ENCODE data around the gene GGA1.
A peak's percentile ranks its signal among the peaks of the same experiment; 100 is the strongest.
"Not testable (repeated sequence)": the region's sequence is repeated elsewhere in the genome, so short reads cannot be mapped to it uniquely, and the experiment has no call there.

Gene GGA1

GRCh38 chr22:37609240-37610152 is 862 bp downstream of the GGA1 start:
- DNase-seq (ENCODE audit: low spot score), result peak; percentile 54

GRCh38 chr22:37610153-37610475 is 1.5 kb downstream of the GGA1 start:
- not testable (repeated sequence) for DNase-seq (ENCODE audit: low spot score)

- DNase-seq (ENCODE audit: low spot score), result no peak
These were observed 2.0 kb downstream of the GGA1 start for GRCh38 chr22:37610480-37611129.

GRCh38 chr22:37611207-37611606 is 2.6 kb downstream of the GGA1 start:
- DNase-seq (ENCODE audit: low spot score), result no peak

- DNase-seq (ENCODE audit: low spot score), result no peak
These were observed 7.8 kb downstream of the GGA1 start for GRCh38 chr22:37616201-37617083.

GRCh38 chr22:37617431-37617830 is 8.8 kb downstream of the GGA1 start:
- no peak for DNase-seq (ENCODE audit: low spot score)

GRCh38 chr22:37618072-37618656 is 9.5 kb downstream of the GGA1 start:
- DNase-seq (ENCODE audit: low spot score), result no peak

- no peak for DNase-seq (ENCODE audit: low spot score)
These were observed 10.0 kb downstream of the GGA1 start for GRCh38 chr22:37618674-37619073.

- DNase-seq (ENCODE audit: low spot score), result no peak
These were observed 11.4 kb downstream of the GGA1 start for GRCh38 chr22:37619991-37620390.

GRCh38 chr22:37621352-37621860 is 12.8 kb downstream of the GGA1 start:
- DNase-seq (ENCODE audit: low spot score), result no peak

GRCh38 chr22:37623075-37624016 is 14.7 kb downstream of the GGA1 start:
- peak; percentile 82 for DNase-seq (ENCODE audit: low spot score)

GRCh38 chr22:37624017-37624365 is 15.4 kb downstream of the GGA1 start:
- no peak for DNase-seq (ENCODE audit: low spot score)

- DNase-seq (ENCODE audit: low spot score), result no peak
These were observed 16.2 kb downstream of the GGA1 start for GRCh38 chr22:37624876-37625275.

GRCh38 chr22:37625737-37626136 is 17.1 kb downstream of the GGA1 start:
- no peak for DNase-seq (ENCODE audit: low spot score)

- DNase-seq (ENCODE audit: low spot score), result no peak
These were observed 17.5 kb downstream of the GGA1 start for GRCh38 chr22:37626144-37626543.

- DNase-seq (ENCODE audit: low spot score), result no peak
These were observed 18.0 kb downstream of the GGA1 start for GRCh38 chr22:37626556-37627075.

GRCh38 chr22:37627121-37627520 is 18.5 kb downstream of the GGA1 start:
- DNase-seq (ENCODE audit: low spot score), result no peak

- DNase-seq (ENCODE audit: low spot score), result no peak
These were observed 18.9 kb downstream of the GGA1 start for GRCh38 chr22:37627545-37627944.

GRCh38 chr22:37628830-37629229 is 20.2 kb downstream of the GGA1 start:
- DNase-seq (ENCODE audit: low spot score), result no peak

- no peak for DNase-seq (ENCODE audit: low spot score)
These were observed 21.3 kb downstream of the GGA1 start for GRCh38 chr22:37629928-37630327.

Measured in AG08396 (cell line).